ENCODE data around the gene MPZL1.

DNA sequence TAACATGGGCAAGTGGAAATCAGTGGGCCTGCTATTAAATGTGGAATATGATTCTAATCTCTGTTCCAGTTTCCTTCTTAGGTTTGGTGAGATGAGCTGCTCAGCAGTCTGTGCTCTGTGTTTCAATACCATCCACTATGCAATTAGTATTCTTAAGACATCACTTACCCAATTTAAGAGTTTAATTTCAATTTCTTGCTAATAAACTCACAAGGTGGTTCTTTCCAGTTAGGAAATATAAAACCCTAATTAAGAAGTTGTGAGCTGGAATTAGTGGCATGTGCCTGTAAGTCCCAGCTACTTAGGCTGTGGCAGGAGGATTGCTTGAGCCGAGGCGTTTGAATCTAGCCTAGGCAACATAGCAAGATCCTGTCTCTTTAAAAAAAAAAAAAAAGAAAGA, 51.7 kb downstream of the MPZL1 start:
- TF ChIP-seq, protein P1, sequence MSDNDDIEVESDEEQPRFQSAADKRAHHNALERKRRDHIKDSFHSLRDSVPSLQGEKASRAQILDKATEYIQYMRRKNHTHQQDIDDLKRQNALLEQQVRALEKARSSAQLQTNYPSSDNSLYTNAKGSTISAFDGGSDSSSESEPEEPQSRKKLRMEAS (IDR thresholded peaks at IDR 0.05): no peak
- TF ChIP-seq, protein P2, sequence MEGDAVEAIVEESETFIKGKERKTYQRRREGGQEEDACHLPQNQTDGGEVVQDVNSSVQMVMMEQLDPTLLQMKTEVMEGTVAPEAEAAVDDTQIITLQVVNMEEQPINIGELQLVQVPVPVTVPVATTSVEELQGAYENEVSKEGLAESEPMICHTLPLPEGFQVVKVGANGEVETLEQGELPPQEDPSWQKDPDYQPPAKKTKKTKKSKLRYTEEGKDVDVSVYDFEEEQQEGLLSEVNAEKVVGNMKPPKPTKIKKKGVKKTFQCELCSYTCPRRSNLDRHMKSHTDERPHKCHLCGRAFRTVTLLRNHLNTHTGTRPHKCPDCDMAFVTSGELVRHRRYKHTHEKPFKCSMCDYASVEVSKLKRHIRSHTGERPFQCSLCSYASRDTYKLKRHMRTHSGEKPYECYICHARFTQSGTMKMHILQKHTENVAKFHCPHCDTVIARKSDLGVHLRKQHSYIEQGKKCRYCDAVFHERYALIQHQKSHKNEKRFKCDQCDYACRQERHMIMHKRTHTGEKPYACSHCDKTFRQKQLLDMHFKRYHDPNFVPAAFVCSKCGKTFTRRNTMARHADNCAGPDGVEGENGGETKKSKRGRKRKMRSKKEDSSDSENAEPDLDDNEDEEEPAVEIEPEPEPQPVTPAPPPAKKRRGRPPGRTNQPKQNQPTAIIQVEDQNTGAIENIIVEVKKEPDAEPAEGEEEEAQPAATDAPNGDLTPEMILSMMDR (IDR thresholded peaks at IDR 0.05 in 2 of 3, conservative IDR thresholded peaks at IDR 0.05 in 1 of 3; ENCODE audit: borderline replicate concordance in 1 of 3, insufficient read depth in 1 of 3, low read depth in 2 of 3, low read length in 2 of 3): no peak
- TF ChIP-seq SIN3A (IDR thresholded peaks at IDR 0.05; ENCODE audit: low read depth): no peak
